Caco-2 (cell line): ENCODE measurements around the gene NEGR1. TPM values are rescaled to one million over a fixed set of nuclear protein-coding genes. Genes with fewer than 3 reads are reported as not detected.

Experiments
- BruUV-seq: library from RNA; stranded (reverse); fragments of 400-500 nt; replicated peaks from 2 replicates; lab custom pipeline; 2021; lab: Mats Ljungman, UMichigan
- CTCF ChIA-PET: fragments of 300-600 bp; sonication (Branson Sonifier 250); formaldehyde crosslinking; loops from one replicate; lab custom pipeline; 2022; ENCODE audit warnings: antibody characterized with exemption; lab: Charles Lee
- POLR2A ChIA-PET: fragments of 300-600 bp; sonication (Branson Sonifier 250); formaldehyde crosslinking; loops from one replicate; lab custom pipeline; 2022; ENCODE audit warnings: antibody characterized with exemption; lab: Charles Lee
- DNase-seq, 2 experiments: peaks; one replicate each; pipeline versions ENCODE4 v3.0.0 to v3.0.0-alpha.2; 2020 to 2022
- H3K27me3 ChIP-seq: replicated peaks from 2 replicates; pipeline ENCODE4 v1.6.0; 2011; ENCODE audit warnings: low read length; ENCODE audit not compliant: control insufficient read depth, insufficient read depth
- H3K36me3 ChIP-seq: 2 replicates; pipeline ENCODE4 v1.5.1; 2011; ENCODE audit warnings: low read length; ENCODE audit not compliant: control insufficient read depth, insufficient read depth
- H3K4me1 ChIP-seq: fragments of 250-450 bp; sonication (Bioruptor Pico); 2 replicates; pipeline ENCODE4 v1.5.1; 2020; ENCODE audit warnings: mild to moderate bottlenecking
- H3K4me3 ChIP-seq: 2 replicates; pipeline ENCODE4 v1.5.1; 2011; ENCODE audit warnings: low read depth, mild to moderate bottlenecking, control low read depth, low read length
- H3K9me3 ChIP-seq: fragments of 250-450 bp; sonication (Bioruptor Pico); 2 replicates; pipeline ENCODE4 v1.5.1; 2020; ENCODE audit warnings: mild to moderate bottlenecking, moderate library complexity
- H3K27ac Mint-ChIP-seq: one replicate; pipeline ENCODE4 v1.8.0; 2022; ENCODE audit warnings: mixed read lengths; ENCODE audit not compliant: unreplicated experiment
- H3K27me3 Mint-ChIP-seq: one replicate; pipeline ENCODE4 v1.8.0; 2022; ENCODE audit warnings: mixed read lengths; ENCODE audit not compliant: insufficient read depth, unreplicated experiment
- H3K36me3 Mint-ChIP-seq: one replicate; pipeline ENCODE4 v1.8.0; 2022; ENCODE audit warnings: mild to moderate bottlenecking, mixed read lengths; ENCODE audit not compliant: insufficient read depth, unreplicated experiment
- H3K4me1 Mint-ChIP-seq: one replicate; pipeline ENCODE4 v1.8.0; 2022; ENCODE audit warnings: low read depth, mixed read lengths; ENCODE audit not compliant: unreplicated experiment
- H3K4me3 Mint-ChIP-seq: one replicate; pipeline ENCODE4 v1.8.0; 2022; ENCODE audit warnings: mild to moderate bottlenecking, moderate library complexity, mixed read lengths; ENCODE audit not compliant: unreplicated experiment
- H3K9me3 Mint-ChIP-seq: one replicate; pipeline ENCODE4 v1.8.0; 2022; ENCODE audit warnings: mixed read lengths; ENCODE audit not compliant: unreplicated experiment
- CTCF ChIP-seq, 2 experiments: fragments of 200-600 bp in 1 of 2; IDR thresholded peaks; 1 replicate in 1 of 2; 2 replicates in 1 of 2; pipeline versions ENCODE4 v1.5.1 to v1.8.0; 2011 to 2022; ENCODE audit warnings: antibody characterized with exemption in 1 of 2, control low read depth in 1 of 2, inconsistent platforms in 1 of 2, low read depth in 1 of 2, low read length in 1 of 2, mild to moderate bottlenecking in 1 of 2, moderate library complexity in 1 of 2; ENCODE audit not compliant: insufficient read depth in 1 of 2, severe bottlenecking in 1 of 2, unreplicated experiment in 1 of 2
- intact Hi-C: fragments of 100-400 bp; cut with micrococcal nuclease; formaldehyde crosslinking; loops from one replicate; pipeline ENCODE4 v1.10.0; 2022; ENCODE audit not compliant: unreplicated experiment
- total RNA-seq: library from RNA; stranded (reverse); gene quantifications from 2 replicates; pipeline ENCODE4 v1.2.3, GENCODE V29; 2022

Gene NEGR1
- total RNA-seq, 1 experiment from 2014 or later: not detected

GRCh38 chr1:71882637-71883036 lies 399.7 kb downstream of the NEGR1 start:
- Histone ChIP-seq H3K4me3 (no peak overlapping the region), H3K27me3 (no peaks in the 10 kb centered on the region), H3K9me3 (no peaks in the 10 kb centered on the region), H3K36me3 (no peaks in the 10 kb centered on the region), H3K4me1 (no peaks in the 10 kb centered on the region)
- BruUV-seq: no TSS peak
- Mint-ChIP-seq H3K27me3 (no peaks in the 10 kb centered on the region), H3K36me3 (no peaks in the 10 kb centered on the region), H3K4me3 (no peak overlapping the region), H3K27ac (no peak overlapping the region), H3K9me3 (no peaks in the 10 kb centered on the region), H3K4me1 (no peaks in the 10 kb centered on the region)
- intact Hi-C loops: no loop called here
- TF ChIP-seq CTCF (IDR thresholded peaks at IDR 0.05; ENCODE audit: insufficient read depth in 1 of 2, low read depth in 1 of 2, low read length in 1 of 2, severe bottlenecking in 1 of 2, unreplicated experiment in 1 of 2): no peak
- CTCF ChIA-PET: no interaction called here
- POLR2A ChIA-PET: no interaction called here
- DNase-seq: no peak

GRCh38 chr1:71882226-71882625 lies 400.1 kb downstream of the NEGR1 start:
- Histone ChIP-seq H3K27me3 (no peaks in the 10 kb centered on the region), H3K4me3 (no peak overlapping the region), H3K9me3 (no peaks in the 10 kb centered on the region), H3K36me3 (no peaks in the 10 kb centered on the region), H3K4me1 (no peaks in the 10 kb centered on the region)
- Mint-ChIP-seq H3K36me3 (no peaks in the 10 kb centered on the region), H3K9me3 (no peaks in the 10 kb centered on the region), H3K27me3 (no peaks in the 10 kb centered on the region), H3K4me1 (no peaks in the 10 kb centered on the region), H3K4me3 (no peak overlapping the region), H3K27ac (no peak overlapping the region)
- ChIA-PET CTCF (no interaction called here), POLR2A (no interaction called here)
- DNase-seq: no peak
- intact Hi-C loops: no loop called here
- TF ChIP-seq CTCF (IDR thresholded peaks at IDR 0.05; ENCODE audit: insufficient read depth in 1 of 2, low read depth in 1 of 2, low read length in 1 of 2, severe bottlenecking in 1 of 2, unreplicated experiment in 1 of 2): no peak
- no TSS peak for BruUV-seq

GRCh38 chr1:71881611-71882010 lies 400.7 kb downstream of the NEGR1 start:
- Mint-ChIP-seq H3K36me3 (no peaks in the 10 kb centered on the region), H3K4me3 (no peak overlapping the region), H3K27me3 (no peaks in the 10 kb centered on the region), H3K9me3 (no peaks in the 10 kb centered on the region), H3K4me1 (no peaks in the 10 kb centered on the region), H3K27ac (no peak overlapping the region)
- H3K4me3 ChIP-seq: no peak overlapping the region
- intact Hi-C loops: no loop called here
- no TSS peak for BruUV-seq
- no peaks in the 10 kb centered on the region for H3K27me3 ChIP-seq
- no peaks in the 10 kb centered on the region for H3K36me3 ChIP-seq
- ChIA-PET CTCF (no interaction called here), POLR2A (no interaction called here)
- DNase-seq: no peak
- H3K9me3 ChIP-seq: no peaks in the 10 kb centered on the region
- no peaks in the 10 kb centered on the region for H3K4me1 ChIP-seq
- no peak for TF ChIP-seq CTCF (IDR thresholded peaks at IDR 0.05; ENCODE audit: insufficient read depth in 1 of 2, low read depth in 1 of 2, low read length in 1 of 2, severe bottlenecking in 1 of 2, unreplicated experiment in 1 of 2)
